ENCODE data around the gene UCKL1. TPM values are rescaled to one million over a fixed set of nuclear protein-coding genes. Genes with fewer than 3 reads are reported as not detected.

UCKL1 gene
- total RNA-seq, 1 donor from 2014 or later: 10.8 TPM

DNA sequence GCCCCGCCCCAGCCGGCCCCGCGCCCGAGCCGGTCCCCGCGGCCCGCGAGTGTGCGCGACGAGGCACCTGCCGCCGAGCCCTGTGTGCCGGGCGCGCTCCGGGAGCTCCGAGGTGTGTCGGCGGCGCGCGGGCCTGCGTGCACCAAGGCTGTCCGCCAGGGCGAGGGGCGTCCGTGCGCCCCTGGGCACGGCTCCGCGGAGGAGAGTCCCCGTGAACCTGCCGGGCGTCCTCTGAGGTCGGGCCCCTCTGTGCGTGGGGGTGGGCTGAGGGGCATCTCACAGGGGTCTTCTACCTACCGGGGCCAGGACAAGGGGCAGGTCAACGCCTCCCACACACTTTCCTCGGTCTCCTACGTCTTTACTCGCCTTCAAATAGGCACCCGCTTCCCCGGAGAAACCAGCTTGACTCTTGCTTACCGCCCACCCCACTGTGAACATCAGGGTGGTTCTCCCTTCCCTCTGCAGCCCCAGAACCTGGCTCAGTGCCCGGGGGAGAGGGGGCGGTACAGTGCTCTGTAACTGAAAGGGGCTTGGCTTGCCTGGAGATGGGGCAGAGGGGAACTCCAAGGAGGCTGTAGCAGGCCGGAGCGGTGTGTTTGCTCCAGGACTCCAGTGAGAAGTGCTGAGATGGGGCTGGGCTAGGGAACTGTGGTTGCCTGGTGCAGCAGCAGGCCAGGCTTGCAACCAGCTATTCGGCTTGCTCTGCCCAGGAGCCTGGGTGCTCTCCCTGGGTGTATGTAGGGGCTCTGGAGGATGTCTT is 23.5 kb upstream of the UCKL1 start, which contains the start of gene SAMD10:
Gene SAMD10, minus strand, starts transcription at position 86 of the 760 bp plus-strand sequence. CDS start 175 bp downstream, outside the sequence.
- no peak within 1 kb of the TSS for H3K27ac ChIP-seq
- H3K36me3 ChIP-seq: no peaks in the 10 kb centered on the region
- DNase-seq (ENCODE audit: low spot score): peak; percentile 84
- peaks cover 9% of the 10 kb centered on the region for H3K27me3 ChIP-seq
- H3K27ac Mint-ChIP-seq: peak within 1 kb of the TSS; percentile 78
- peaks cover 32% of the 10 kb centered on the region for H3K4me1 Mint-ChIP-seq
- no peak within 1 kb of the TSS for H3K9ac ChIP-seq
- H2AFZ ChIP-seq (replicated peaks): peak within 1 kb of the TSS; percentile 96
- TF ChIP-seq, protein P1, sequence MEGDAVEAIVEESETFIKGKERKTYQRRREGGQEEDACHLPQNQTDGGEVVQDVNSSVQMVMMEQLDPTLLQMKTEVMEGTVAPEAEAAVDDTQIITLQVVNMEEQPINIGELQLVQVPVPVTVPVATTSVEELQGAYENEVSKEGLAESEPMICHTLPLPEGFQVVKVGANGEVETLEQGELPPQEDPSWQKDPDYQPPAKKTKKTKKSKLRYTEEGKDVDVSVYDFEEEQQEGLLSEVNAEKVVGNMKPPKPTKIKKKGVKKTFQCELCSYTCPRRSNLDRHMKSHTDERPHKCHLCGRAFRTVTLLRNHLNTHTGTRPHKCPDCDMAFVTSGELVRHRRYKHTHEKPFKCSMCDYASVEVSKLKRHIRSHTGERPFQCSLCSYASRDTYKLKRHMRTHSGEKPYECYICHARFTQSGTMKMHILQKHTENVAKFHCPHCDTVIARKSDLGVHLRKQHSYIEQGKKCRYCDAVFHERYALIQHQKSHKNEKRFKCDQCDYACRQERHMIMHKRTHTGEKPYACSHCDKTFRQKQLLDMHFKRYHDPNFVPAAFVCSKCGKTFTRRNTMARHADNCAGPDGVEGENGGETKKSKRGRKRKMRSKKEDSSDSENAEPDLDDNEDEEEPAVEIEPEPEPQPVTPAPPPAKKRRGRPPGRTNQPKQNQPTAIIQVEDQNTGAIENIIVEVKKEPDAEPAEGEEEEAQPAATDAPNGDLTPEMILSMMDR (IDR thresholded peaks at IDR 0.05): peak; percentile 20
- TF ChIP-seq EZH2phosphoT487 (IDR thresholded peaks at IDR 0.05): no peak
- H3K36me3 Mint-ChIP-seq: peaks cover 15% of the 10 kb centered on the region
- H3K9me3 Mint-ChIP-seq: no peaks in the 10 kb centered on the region
- H3K4me3 ChIP-seq: peak within 1 kb of the TSS; percentile 83
- peaks cover 44% of the 10 kb centered on the region for H3F3A ChIP-seq (ENCODE audit: low read depth)
- H3K9me3 ChIP-seq (ENCODE audit: low read depth): no peaks in the 10 kb centered on the region
- peaks cover 11% of the 10 kb centered on the region for H3K27me3 Mint-ChIP-seq (ENCODE audit: insufficient read depth, low read depth)
- peaks cover 18% of the 10 kb centered on the region for H3K4me1 ChIP-seq
- H4K20me1 ChIP-seq (ENCODE audit: low read depth): peaks cover 23% of the 10 kb centered on the region
- peaks cover 33% of the 10 kb centered on the region for H3K79me2 ChIP-seq (ENCODE audit: low read depth)
- H3K4me2 ChIP-seq: peak within 1 kb of the TSS; percentile 96
- H3K4me3 Mint-ChIP-seq: peak within 1 kb of the TSS; percentile 95

DNA sequence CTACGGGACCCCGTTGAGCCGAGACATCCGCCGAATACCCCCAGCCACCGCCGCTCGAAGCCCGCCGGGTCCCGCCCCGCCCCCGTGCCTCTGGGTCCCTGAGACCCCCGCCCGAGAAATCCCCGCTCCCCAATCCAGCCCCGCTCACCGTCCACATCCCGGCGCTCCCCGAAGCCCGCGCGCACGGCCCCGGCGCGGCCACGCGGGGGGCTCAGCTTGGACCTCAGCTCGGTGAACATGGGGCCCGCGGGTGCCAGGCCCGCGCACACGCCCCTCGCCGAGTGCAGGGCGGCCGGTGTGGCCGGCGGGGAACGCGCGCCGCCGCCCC is 23.0 kb upstream of the UCKL1 start:
- H3K27me3 Mint-ChIP-seq (ENCODE audit: insufficient read depth, low read depth): peaks cover 11% of the 10 kb centered on the region

DNA sequence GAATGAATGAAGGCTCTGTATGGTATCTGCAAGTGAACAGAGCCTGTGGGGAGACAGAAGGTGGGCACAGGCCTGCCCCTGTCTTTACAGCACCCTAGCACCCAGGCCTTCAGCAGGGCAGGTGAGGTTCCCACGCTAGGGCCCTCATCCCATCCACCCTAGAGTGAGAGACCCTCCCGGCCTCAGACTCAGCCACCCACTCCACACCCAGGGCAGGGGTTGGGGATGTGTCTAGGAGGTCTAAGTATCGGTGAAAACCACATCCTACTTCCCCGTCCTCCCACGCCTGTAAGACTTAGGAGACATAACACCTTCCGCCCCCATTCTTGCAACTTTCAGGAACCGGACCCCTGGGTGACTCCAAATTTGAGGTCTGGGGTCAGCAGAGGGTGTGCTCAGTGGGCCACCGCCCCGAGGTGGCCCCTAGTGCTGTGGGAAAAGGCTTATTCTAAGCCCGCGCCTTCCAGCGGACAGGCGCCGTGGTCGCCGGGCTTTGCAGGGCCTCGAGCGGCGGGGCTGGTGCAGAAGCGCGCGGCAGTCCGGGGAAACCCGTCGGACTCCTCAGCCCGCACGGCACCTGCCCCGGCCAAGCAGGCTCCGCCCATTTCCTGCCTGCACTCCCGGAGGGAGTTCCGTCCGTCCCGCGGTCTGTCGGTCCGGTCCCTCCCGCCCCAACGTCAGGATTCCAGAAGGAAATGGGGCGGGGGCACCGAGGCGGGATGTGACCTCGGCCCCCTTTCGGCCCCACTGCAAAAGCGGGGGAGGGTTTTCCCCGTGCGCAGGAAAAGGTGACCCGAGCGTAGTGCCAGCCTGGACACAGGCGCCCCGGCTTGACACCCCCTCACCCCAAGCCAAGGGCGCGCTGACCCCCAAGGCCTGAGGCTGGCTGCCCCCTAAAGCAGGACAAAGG is 22.4 kb upstream of the UCKL1 start:
- Histone ChIP-seq H3K27ac (no peak overlapping the region), H3K36me3 (no peaks in the 10 kb centered on the region), H3K4me3 (peak overlapping the region; percentile 83), H3K9me3 (ENCODE audit: low read depth) (no peaks in the 10 kb centered on the region), H3F3A (ENCODE audit: low read depth) (peaks cover 43% of the 10 kb centered on the region), H3K79me2 (ENCODE audit: low read depth) (peaks cover 21% of the 10 kb centered on the region), H3K4me1 (peaks cover 18% of the 10 kb centered on the region), H3K4me2 (peak overlapping the region; percentile 96), H2AFZ (replicated peaks) (peak overlapping the region; percentile 96), H3K9ac (no peak overlapping the region), H3K27me3 (peaks cover 9% of the 10 kb centered on the region), H4K20me1 (ENCODE audit: low read depth) (peaks cover 13% of the 10 kb centered on the region)
- H3K9me3 Mint-ChIP-seq: no peaks in the 10 kb centered on the region
- H3K4me1 Mint-ChIP-seq: peaks cover 35% of the 10 kb centered on the region
- peak overlapping the region; percentile 83 for H3K4me3 Mint-ChIP-seq
- TF ChIP-seq EZH2 (IDR thresholded peaks at IDR 0.05) (no peak), EZH2phosphoT487 (IDR thresholded peaks at IDR 0.05) (peak; percentile 31)
- TF ChIP-seq, protein P1 (IDR thresholded peaks at IDR 0.05): no peak
- H3K36me3 Mint-ChIP-seq: peaks cover 11% of the 10 kb centered on the region
- H3K27ac Mint-ChIP-seq: peak overlapping the region; percentile 33
- peaks cover 11% of the 10 kb centered on the region for H3K27me3 Mint-ChIP-seq (ENCODE audit: insufficient read depth, low read depth)
- DNase-seq (ENCODE audit: low spot score): peak; percentile 83

More for the DNA sequence above, 23.0 kb upstream of the UCKL1 start:
- Histone ChIP-seq H3K27ac (no peak overlapping the region), H3K27me3 (peaks cover 9% of the 10 kb centered on the region), H3K79me2 (ENCODE audit: low read depth) (peaks cover 27% of the 10 kb centered on the region), H3K36me3 (no peaks in the 10 kb centered on the region), H3K9ac (no peak overlapping the region), H2AFZ (replicated peaks) (peak overlapping the region; percentile 96), H3F3A (ENCODE audit: low read depth) (peaks cover 44% of the 10 kb centered on the region), H3K4me1 (peaks cover 18% of the 10 kb centered on the region), H3K4me2 (peak overlapping the region; percentile 96), H4K20me1 (ENCODE audit: low read depth) (peaks cover 19% of the 10 kb centered on the region), H3K4me3 (peak overlapping the region; percentile 83), H3K9me3 (ENCODE audit: low read depth) (no peaks in the 10 kb centered on the region)
- H3K27ac Mint-ChIP-seq: no peak overlapping the region
- TF ChIP-seq, protein P1 (IDR thresholded peaks at IDR 0.05): no peak
- no peak for TF ChIP-seq EZH2phosphoT487 (IDR thresholded peaks at IDR 0.05)
- no peak for TF ChIP-seq EZH2 (IDR thresholded peaks at IDR 0.05)
- no peaks in the 10 kb centered on the region for H3K9me3 Mint-ChIP-seq
- H3K4me3 Mint-ChIP-seq: peak overlapping the region; percentile 79
- peaks cover 32% of the 10 kb centered on the region for H3K4me1 Mint-ChIP-seq
- DNase-seq (ENCODE audit: low spot score): peak; percentile 45
- H3K36me3 Mint-ChIP-seq: peaks cover 11% of the 10 kb centered on the region

Data from neural progenitor cell (in vitro differentiated cells).